GM10248 (cell line): ENCODE data around the gene WASF2.

Source experiments
- CTCF ChIA-PET: fragments of 300-600 bp; sonication (Branson Sonifier 250); formaldehyde crosslinking; extraction: SDS; loops from one replicate; lab custom pipeline; 2021; ENCODE audit warnings: antibody characterized with exemption; lab: Yijun Ruan, JAX
- POLR2A ChIA-PET: fragments of 350-650 bp; sonication (Branson Sonifier 250); formaldehyde crosslinking; extraction: SDS; loops from one replicate; lab custom pipeline; 2020; ENCODE audit warnings: antibody characterized with exemption; lab: Yijun Ruan, JAX
- DNase-seq: peaks from one replicate; pipeline ENCODE4 v3.0.0; 2012; ENCODE audit errors: extremely low spot score
- TF ChIP-seq, protein P1 (sequence below): IDR thresholded peaks from 2 replicates; pipeline ENCODE4 v1.5.1; 2012; ENCODE audit warnings: mild to moderate bottlenecking, low read depth; ENCODE audit errors: extremely low read depth, missing control alignments, control extremely low read depth

Gene WASF2

DNA sequence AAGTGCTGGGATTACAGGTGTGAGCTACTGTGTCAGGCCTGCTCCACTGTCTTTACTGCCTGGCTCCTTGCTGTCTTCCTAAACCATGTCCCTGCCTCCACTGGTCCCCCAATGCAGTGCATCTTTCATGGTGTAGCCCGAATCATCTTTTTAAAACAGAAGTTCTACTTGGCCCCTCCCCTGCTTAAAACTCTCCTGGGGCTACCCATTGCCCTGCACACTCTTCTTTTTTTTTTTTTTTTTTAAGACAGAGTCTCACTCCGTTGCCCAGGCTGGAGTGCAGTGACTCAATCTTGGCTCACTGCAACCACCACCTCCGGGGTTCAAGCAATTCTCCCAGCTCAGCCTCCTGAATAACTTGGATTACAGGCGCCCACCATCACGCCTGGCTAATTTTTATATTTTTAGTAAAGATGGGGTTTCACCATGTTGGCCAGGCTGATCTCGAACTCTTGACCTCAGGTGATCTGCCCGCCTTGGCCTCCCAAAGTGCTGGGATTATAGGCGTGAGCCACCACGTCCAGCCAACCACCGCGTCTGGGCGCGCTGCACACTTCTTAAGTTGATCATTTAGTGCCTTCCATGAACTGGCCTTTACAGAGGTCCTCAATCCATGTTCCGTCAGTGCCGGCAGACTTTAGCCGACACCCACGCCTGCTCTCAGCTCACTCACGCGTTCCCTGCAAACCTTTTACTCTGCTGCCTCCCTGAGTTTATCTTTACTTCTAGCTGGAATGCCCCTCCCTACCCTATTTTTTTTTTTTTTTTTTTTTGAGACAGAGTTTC is 117.8 kb downstream of the WASF2 start:
- ChIA-PET POLR2A (interaction anchor here (0.7 kb wide), 1 partner anchor 71 kb away, joined by 4 read pairs; no protein-coding TSS in a partner anchor), CTCF (interaction anchor here (1.3 to 8.2 kb wide), 6 partner anchors 9 to 71 kb away, joined by 3 to 71 read pairs (median 4); no protein-coding TSS in a partner anchor)
- no peak for DNase-seq
- TF ChIP-seq, protein P1, sequence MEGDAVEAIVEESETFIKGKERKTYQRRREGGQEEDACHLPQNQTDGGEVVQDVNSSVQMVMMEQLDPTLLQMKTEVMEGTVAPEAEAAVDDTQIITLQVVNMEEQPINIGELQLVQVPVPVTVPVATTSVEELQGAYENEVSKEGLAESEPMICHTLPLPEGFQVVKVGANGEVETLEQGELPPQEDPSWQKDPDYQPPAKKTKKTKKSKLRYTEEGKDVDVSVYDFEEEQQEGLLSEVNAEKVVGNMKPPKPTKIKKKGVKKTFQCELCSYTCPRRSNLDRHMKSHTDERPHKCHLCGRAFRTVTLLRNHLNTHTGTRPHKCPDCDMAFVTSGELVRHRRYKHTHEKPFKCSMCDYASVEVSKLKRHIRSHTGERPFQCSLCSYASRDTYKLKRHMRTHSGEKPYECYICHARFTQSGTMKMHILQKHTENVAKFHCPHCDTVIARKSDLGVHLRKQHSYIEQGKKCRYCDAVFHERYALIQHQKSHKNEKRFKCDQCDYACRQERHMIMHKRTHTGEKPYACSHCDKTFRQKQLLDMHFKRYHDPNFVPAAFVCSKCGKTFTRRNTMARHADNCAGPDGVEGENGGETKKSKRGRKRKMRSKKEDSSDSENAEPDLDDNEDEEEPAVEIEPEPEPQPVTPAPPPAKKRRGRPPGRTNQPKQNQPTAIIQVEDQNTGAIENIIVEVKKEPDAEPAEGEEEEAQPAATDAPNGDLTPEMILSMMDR: no peak

DNA sequence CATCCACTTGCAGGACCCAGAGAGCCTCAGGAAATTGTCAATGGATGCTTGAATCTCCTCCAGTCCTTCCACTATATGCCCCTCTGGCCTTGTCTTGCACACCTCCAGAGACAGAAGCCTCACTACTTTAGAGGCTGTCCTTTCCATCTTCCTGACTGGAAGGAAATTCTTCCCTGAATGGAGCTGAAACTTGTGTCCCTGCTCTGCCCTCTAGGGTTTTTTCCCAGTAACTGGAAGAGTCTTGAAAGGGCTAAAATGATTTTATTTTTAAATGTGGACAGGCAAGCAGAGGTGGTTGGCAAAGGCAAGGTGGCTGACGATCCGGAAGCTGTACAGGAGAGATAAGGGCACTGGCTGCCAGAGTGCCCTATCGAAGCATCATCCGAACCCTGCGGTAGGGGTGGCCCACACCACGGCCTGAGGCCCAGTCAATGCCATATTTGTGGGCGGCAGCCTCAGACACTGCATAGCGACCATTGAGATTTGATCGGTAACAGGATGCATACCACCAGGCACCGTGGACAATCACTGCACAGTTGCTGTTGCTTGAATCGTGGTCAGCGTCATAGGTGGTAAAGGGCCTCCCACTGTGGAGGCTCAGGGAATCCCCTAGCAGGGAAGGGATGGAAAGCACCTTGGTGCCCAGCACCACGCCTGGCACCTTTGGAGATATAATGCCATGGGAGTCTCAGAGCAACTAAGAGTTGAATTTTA is 120.9 kb downstream of the WASF2 start:
- CTCF ChIA-PET: interaction anchor here (0.7 to 8.2 kb wide), 8 partner anchors 12 to 73 kb away, joined by 3 to 71 read pairs (median 5); no protein-coding TSS in a partner anchor
- TF ChIP-seq, protein P1: no peak
- no peak for DNase-seq
- POLR2A ChIA-PET: no interaction called here

DNA sequence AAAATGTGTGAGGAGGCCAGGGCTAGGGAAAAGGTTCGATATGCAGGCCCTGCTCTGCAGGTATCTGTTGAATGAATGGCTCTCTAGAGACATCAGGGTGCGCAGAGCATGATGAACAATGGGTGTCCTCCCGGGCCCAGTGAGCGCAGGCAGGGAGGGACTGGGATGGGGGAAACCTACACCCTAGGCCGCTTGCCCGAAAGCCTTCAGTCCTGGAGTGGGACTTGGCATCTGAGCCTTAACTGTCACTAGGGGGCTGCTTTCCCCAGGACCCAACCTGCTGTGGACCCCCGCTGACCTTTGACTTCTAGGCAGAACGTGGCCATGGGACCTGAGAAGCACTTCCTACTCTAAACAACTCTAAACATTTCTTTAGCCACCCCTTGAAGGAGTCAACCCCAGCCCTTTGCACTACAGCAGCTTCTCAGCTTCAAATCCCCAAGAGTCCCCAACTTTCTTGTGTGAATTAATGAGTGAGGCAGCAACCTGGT is 122.8 kb downstream of the WASF2 start:
- ChIA-PET CTCF (interaction anchor here (1.1 to 8.2 kb wide), 13 partner anchors 7 to 70 kb away, joined by 3 to 71 read pairs (median 11); partner anchors contain the start of genes CD164L2, FCN3 and GPR3), POLR2A (no interaction called here)
- TF ChIP-seq, protein P1: no peak
- DNase-seq: no peak

DNA sequence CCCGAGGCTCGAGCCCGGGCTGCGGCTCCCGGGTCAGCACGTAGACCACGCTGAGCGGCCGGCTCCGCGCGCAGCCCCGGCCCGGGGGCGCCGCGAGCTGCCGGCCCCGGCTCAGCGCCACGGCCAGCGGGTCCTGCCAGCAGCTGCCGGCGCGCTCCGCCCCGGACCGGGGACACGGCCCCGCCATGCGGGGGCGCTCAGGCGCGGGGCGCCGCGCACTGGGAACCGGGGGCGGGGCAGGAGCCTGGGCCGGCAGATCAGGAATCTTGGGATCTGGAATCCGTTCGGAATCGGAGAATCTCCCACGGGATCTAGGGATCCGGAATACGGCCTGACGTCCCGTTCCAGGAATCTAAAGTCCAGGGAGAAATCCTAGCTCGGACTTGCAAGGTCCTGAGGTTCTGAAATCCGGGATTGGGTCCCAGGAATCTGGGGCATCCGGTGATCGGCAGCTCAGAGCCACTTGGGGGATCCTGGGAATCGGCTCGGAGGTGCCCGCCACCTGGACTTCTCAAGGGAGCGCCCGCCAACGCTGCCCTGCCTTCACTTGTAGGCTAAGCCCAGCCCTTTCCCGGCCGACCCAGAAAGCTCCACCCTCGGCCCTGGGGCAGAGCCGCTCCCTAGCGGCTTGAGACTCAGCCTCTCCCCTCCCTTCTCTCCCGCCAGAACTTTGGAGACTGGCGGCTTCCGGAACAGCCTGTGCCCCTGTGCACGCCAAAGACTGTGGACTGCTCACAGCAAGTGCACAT is 123.4 kb downstream of the WASF2 start, which contains the start of gene MAP3K6:
Gene MAP3K6, minus strand, starts transcription at position 551 of the 749 bp plus-strand sequence. Its CDS starts 364 bp downstream, at position 187.
- ChIA-PET CTCF (interaction anchor here (1.0 to 8.2 kb wide), 16 partner anchors 8 to 238 kb away, joined by 3 to 71 read pairs (median 8); partner anchors contain the start of genes CD164L2, FCN3 and GPR3), POLR2A (no interaction called here)
- peak; percentile 63 for DNase-seq
- TF ChIP-seq, protein P1: peak; percentile 55

DNA sequence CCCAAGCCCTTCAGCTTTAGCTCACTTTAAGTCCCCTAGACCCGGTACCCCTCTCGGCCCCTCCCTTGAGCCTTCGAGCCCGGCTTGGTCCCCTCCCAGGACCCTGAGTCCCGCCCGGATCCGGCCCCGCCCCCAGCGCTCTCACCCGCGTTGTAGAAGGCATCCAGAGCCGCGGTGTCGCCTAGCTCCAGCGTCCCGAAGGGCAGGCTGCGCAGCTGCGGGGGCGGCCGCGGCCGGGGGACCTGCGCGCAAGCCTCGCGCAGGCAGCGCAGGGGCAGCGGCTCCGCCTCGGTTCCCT is 123.9 kb downstream of the WASF2 start:
- POLR2A ChIA-PET: interaction anchor here (0.7 kb wide), 2 partner anchors 40 to 380 kb away, joined by 6 read pairs; no protein-coding TSS in a partner anchor
- TF ChIP-seq, protein P1: no peak
- CTCF ChIA-PET: interaction anchor here (1.0 to 8.2 kb wide), 18 partner anchors 8 to 321 kb away, joined by 3 to 71 read pairs (median 6); partner anchors contain the start of genes CD164L2, FCN3 and GPR3
- peak; percentile 62 for DNase-seq
